ENCODE measurements around the gene WDCP. TPM values are rescaled to one million over a fixed set of nuclear protein-coding genes. Genes with fewer than 3 reads are reported as not detected.

WDCP gene
- total and polyA plus RNA-seq, 2 donors (not counting 3 experiments of a cell fraction or from before 2014, with no cell fraction given), result 9.6 to 15.4 TPM

DNA sequence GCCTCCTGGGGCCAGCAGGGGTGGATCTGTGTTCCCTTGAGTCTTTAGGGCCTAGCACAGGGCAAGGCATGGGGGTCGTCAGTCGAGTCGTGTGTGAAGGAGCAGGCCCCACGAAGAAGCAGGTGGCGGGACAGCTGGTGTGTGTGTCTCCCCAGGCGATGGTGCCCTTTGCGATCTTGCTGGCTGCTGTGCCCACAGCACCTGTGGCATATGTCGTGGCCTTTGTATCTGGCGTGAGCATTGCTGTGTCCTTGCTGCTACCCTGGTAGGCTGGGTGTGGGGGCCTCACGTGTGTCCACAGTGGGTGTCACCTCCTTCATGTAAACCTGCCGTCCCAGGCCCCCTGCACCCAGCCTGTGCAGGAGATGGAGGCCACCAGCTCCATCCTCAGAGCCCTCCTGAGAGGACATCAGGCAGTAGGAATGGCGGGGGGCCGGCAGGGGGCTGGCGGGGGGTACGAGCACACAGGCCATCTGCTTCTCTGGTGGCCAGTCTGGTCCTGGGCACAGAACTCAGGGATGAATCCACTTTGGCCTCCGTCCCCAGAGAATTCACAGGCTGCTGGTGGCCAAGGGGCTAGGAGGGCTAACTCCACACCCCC, 24.1 kb downstream of the WDCP start:
- dilution Hi-C loops (cut with MboI; ENCODE audit: extremely low pct_ligation_motif_present, low sequenced_read_pairs), result no loop called here
- FAIRE-seq (no peak), DNase-seq (ENCODE audit: low read depth, low spot score) (no peak)
- Histone ChIP-seq H2AFZ (ENCODE audit: low read depth, low read length) (no peak overlapping the region), H3K4me1 (ENCODE audit: control insufficient read depth, extremely low read depth, insufficient read depth, low read length) (no peaks in the 10 kb centered on the region), H3K36me3 (ENCODE audit: control insufficient read depth in 2 of 2, extremely low read depth in 1 of 2, insufficient read depth in 2 of 2, low read length in 2 of 2) (peaks cover 0 to 2% of the 10 kb centered on the region in 2 experiments), H3K4me3 (replicated peaks in 1 of 3; ENCODE audit: insufficient read depth in 1 of 3, low read depth in 1 of 3, low read length in 3 of 3) (no peak overlapping the region), H4K20me1 (replicated peaks; ENCODE audit: control insufficient read depth, extremely low read depth, insufficient read depth, low read length) (no peaks in the 10 kb centered on the region), H3K9me3 (replicated peaks; ENCODE audit: control insufficient read depth, insufficient read depth, low read length) (no peaks in the 10 kb centered on the region), H3K9me1 (replicated peaks; ENCODE audit: control insufficient read depth, extremely low read depth, insufficient read depth, low read length) (no peaks in the 10 kb centered on the region), H3K79me2 (ENCODE audit: control insufficient read depth, insufficient read depth, low read length) (no peaks in the 10 kb centered on the region), H3K9ac (replicated peaks; ENCODE audit: extremely low read depth, insufficient read depth, low read length) (no peak overlapping the region), H3K27ac (ENCODE audit: insufficient read depth, low read depth, low read length) (no peak overlapping the region), H3K27me3 (ENCODE audit: control insufficient read depth in 2 of 2, insufficient read depth in 2 of 2, low read length in 2 of 2) (no peaks in the 10 kb centered on the region), H3K4me2 (ENCODE audit: insufficient read depth, low read length) (no peak overlapping the region)
- intact Hi-C loops (cut with micrococcal nuclease), result no loop called here
- ChIA-PET CTCF (interaction anchor here (1.5 to 2.6 kb wide), 2 partner anchors 97 to 199 kb away, joined by 8 to 13 read pairs; partner anchors contain the start of gene ATAD2B), POLR2A (interaction anchor here (0.6 kb wide), 1 partner anchor 28 kb away, joined by 6 read pairs; no protein-coding TSS in a partner anchor)
- no peak for TF ChIP-seq POLR2AphosphoS5 (IDR thresholded peaks at IDR 0.05; ENCODE audit: insufficient read depth, low read depth, low read length)
- no peak for TF ChIP-seq JUN (IDR thresholded peaks at IDR 0.05; ENCODE audit: borderline replicate concordance, insufficient read depth, insufficient read length, low read depth)
- no peak for TF ChIP-seq MAX (IDR thresholded peaks at IDR 0.05; ENCODE audit: insufficient read depth, insufficient read length)
- TF ChIP-seq FOS (IDR thresholded peaks at IDR 0.05; ENCODE audit: borderline replicate concordance, insufficient read depth, low read length), result no peak
- TF ChIP-seq MYC (IDR thresholded peaks at IDR 0.05; ENCODE audit: low read depth, low read length), result no peak
- no peak for TF ChIP-seq GATA2 (IDR thresholded peaks at IDR 0.05; ENCODE audit: insufficient read depth, insufficient read length, low read depth, low read length)
- TF ChIP-seq, protein P1, sequence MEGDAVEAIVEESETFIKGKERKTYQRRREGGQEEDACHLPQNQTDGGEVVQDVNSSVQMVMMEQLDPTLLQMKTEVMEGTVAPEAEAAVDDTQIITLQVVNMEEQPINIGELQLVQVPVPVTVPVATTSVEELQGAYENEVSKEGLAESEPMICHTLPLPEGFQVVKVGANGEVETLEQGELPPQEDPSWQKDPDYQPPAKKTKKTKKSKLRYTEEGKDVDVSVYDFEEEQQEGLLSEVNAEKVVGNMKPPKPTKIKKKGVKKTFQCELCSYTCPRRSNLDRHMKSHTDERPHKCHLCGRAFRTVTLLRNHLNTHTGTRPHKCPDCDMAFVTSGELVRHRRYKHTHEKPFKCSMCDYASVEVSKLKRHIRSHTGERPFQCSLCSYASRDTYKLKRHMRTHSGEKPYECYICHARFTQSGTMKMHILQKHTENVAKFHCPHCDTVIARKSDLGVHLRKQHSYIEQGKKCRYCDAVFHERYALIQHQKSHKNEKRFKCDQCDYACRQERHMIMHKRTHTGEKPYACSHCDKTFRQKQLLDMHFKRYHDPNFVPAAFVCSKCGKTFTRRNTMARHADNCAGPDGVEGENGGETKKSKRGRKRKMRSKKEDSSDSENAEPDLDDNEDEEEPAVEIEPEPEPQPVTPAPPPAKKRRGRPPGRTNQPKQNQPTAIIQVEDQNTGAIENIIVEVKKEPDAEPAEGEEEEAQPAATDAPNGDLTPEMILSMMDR (IDR thresholded peaks at IDR 0.05; ENCODE audit: extremely low read depth in 1 of 2, insufficient read depth in 1 of 2, low read depth in 1 of 2, low read length in 2 of 2), result no peak
- no peak for TF ChIP-seq EZH2 (IDR thresholded peaks at IDR 0.05; ENCODE audit: borderline replicate concordance, low read depth, low read length, severe bottlenecking)
- no peak for TF ChIP-seq POLR2A (IDR thresholded peaks at IDR 0.05; ENCODE audit: low read depth, low read length)
- BruUV-seq (replicated peaks), result no TSS peak
